HFFc6 (cell line): Measurements from ENCODE around the gene CLIC6. TPM values are rescaled to one million over a fixed set of nuclear protein-coding genes. Genes with fewer than 3 reads are reported as not detected.

Experiments
- DNase-seq: peaks from one replicate; pipeline ENCODE4 v3.0.0-alpha.2; 2018
- H3K27ac Mint-ChIP-seq: 2 replicates; pipeline ENCODE4 v1.8.0; 2020; ENCODE audit warnings: mild to moderate bottlenecking, mixed read lengths
- H3K27me3 Mint-ChIP-seq: 2 replicates; pipeline ENCODE4 v1.8.0; 2021; ENCODE audit warnings: mild to moderate bottlenecking, moderate library complexity, mixed read lengths; ENCODE audit not compliant: insufficient read depth
- H3K36me3 Mint-ChIP-seq: 2 replicates; pipeline ENCODE4 v1.8.0; 2021; ENCODE audit warnings: low read depth, mixed read lengths
- H3K4me1 Mint-ChIP-seq: 2 replicates; pipeline ENCODE4 v1.8.0; 2020; ENCODE audit warnings: low read depth, mixed read lengths
- H3K4me3 Mint-ChIP-seq: 2 replicates; pipeline ENCODE4 v1.8.0; 2020; ENCODE audit warnings: mild to moderate bottlenecking, moderate library complexity, mixed read lengths
- H3K9me3 Mint-ChIP-seq: 2 replicates; pipeline ENCODE4 v1.8.0; 2020; ENCODE audit warnings: mild to moderate bottlenecking, mixed read lengths
- CTCF ChIP-seq: fragments of 200-600 bp; sonication (generic); IDR thresholded peaks from 2 replicates; pipeline ENCODE4 v1.5.0; 2021; ENCODE audit warnings: antibody characterized with exemption, mild to moderate bottlenecking
- total RNA-seq, 6 experiments: library from RNA; stranded (reverse); fragmentation: NEBNext Ultra II Directional; extraction: Animal tissue kit (Norgen Biotek cat#: 25700); gene quantifications; 2 replicates in 1 of 6; 3 replicates in 5 of 6; pipeline ENCODE4 v1.2.3, GENCODE V29; 2021

The CLIC6 gene
- total RNA-seq, 6 experiments from 2014 or later = not detected

DNA sequence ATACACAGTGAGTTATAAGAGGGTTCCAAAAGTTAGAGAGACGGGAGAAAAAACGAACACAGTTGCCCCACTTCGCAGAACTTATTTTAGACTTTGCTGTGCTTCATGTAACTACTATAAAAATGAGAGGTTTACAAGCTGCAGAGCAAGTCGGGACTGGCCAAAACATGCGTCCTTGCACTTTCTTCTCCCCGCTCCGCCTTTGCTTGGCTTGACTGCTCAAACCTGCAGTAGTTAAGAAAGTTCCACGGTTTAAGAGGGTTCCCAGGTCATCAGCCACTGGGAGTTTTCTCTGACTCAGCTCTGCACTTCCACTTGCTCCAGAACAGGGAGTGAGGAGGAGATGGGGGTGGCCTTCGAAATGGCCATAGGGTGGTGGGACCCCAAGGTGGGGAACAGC is 36.2 kb downstream of the CLIC6 start:
- Mint-ChIP-seq H3K27ac (no peak overlapping the region), H3K27me3 (peaks cover 18% of the 10 kb centered on the region), H3K9me3 (no peaks in the 10 kb centered on the region), H3K36me3 (no peaks in the 10 kb centered on the region; the same call in 1 of the 2 replicates), H3K4me3 (no peak overlapping the region), H3K4me1 (peaks cover 39% of the 10 kb centered on the region)
- DNase-seq = no peak
- no peak for TF ChIP-seq CTCF

DNA sequence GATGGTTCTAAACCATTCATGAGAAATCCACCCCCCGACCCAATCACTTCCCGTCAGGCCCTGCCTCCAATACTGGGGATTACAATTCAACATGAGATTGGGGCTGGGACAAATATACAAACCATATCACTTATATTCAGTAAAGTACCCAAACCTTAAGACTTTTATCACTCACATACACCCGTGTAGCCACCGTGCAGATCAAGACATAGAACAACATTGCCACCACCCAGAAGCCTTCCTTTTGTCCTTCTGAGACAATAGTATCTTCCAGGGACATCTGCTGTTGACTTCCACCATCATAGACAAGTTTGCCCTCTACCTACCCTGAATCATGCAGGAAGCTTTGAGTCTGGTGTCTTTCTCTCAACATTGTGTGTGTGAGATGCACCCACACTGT is 37.5 kb downstream of the CLIC6 start:
- Mint-ChIP-seq H3K4me3 (no peak overlapping the region), H3K27me3 (peaks cover 18% of the 10 kb centered on the region), H3K27ac (no peak overlapping the region), H3K9me3 (no peaks in the 10 kb centered on the region), H3K36me3 (no peaks in the 10 kb centered on the region; the same call in 1 of the 2 replicates), H3K4me1 (peaks cover 37% of the 10 kb centered on the region)
- no peak for DNase-seq
- no peak for TF ChIP-seq CTCF

GRCh38 chr21:34707876-34708325 is 39.1 kb downstream of the CLIC6 start:
- Mint-ChIP-seq H3K27ac (no peak overlapping the region), H3K27me3 (peaks cover 16% of the 10 kb centered on the region), H3K36me3 (no peaks in the 10 kb centered on the region; the same call in 1 of the 2 replicates), H3K9me3 (no peaks in the 10 kb centered on the region), H3K4me1 (peaks cover 21% of the 10 kb centered on the region), H3K4me3 (no peak overlapping the region)
- no peak for DNase-seq
- no peak for TF ChIP-seq CTCF

GRCh38 chr21:34713621-34714020 is 44.8 kb downstream of the CLIC6 start:
- peaks cover 27% of the 10 kb centered on the region for H3K4me1 Mint-ChIP-seq
- TF ChIP-seq CTCF = no peak
- no peak overlapping the region for H3K4me3 Mint-ChIP-seq
- no peaks in the 10 kb centered on the region for H3K36me3 Mint-ChIP-seq
- no peak overlapping the region for H3K27ac Mint-ChIP-seq
- DNase-seq = no peak
- H3K9me3 Mint-ChIP-seq = no peaks in the 10 kb centered on the region
- peaks cover 9% of the 10 kb centered on the region; the same call in 1 of the 2 replicates for H3K27me3 Mint-ChIP-seq

DNA sequence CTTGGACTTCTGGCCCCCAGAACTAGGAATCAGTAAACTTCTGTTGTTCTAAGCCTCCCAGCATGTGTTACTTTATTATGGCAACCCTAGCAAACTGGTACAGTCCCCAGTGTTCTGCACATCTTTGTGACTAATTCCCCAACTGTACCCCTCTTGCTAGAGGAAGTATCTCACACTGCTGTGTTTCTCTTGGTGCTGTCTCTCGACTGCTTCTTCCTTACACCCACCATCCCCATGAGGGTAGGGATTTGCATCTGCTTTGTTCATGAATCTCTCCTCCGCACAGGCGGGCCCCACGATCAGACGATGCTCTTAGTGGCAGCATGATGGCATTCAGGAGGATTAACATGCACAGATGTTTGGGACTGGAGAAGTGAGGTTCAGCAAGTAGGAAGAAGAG is 46.7 kb downstream of the CLIC6 start:
- Mint-ChIP-seq H3K4me1 (peaks cover 27% of the 10 kb centered on the region), H3K9me3 (no peaks in the 10 kb centered on the region)
- no peak for TF ChIP-seq CTCF

More for the DNA sequence above, 46.7 kb downstream of the CLIC6 start:
- DNase-seq = no peak
- Mint-ChIP-seq H3K36me3 (no peaks in the 10 kb centered on the region), H3K4me3 (no peak overlapping the region), H3K27ac (no peak overlapping the region), H3K27me3 (0 out of 2 replicates have a peak, but pooled peaks cover 3% of the 10 kb centered on the region)
